Calu3 (cell line): ENCODE measurements around the gene TPPP. TPM values are rescaled to one million over a fixed set of nuclear protein-coding genes. Genes with fewer than 3 reads are reported as not detected.

Source experiments
- BruUV-seq: library from RNA; stranded (reverse); fragments of 400-500 nt; replicated peaks from 2 replicates; lab custom pipeline; 2021; lab: Mats Ljungman, UMichigan
- CTCF ChIA-PET: fragments of 300-600 bp; sonication (Branson Sonifier 250); formaldehyde crosslinking; loops from one replicate; lab custom pipeline; 2022; ENCODE audit warnings: antibody characterized with exemption; lab: Charles Lee
- DNase-seq: peaks from one replicate; pipeline ENCODE4 v3.0.0; 2022
- H3K27ac Mint-ChIP-seq: one replicate; pipeline ENCODE4 v1.8.0; 2022; ENCODE audit warnings: mixed read lengths; ENCODE audit not compliant: unreplicated experiment
- H3K27me3 Mint-ChIP-seq: one replicate; pipeline ENCODE4 v1.8.0; 2022; ENCODE audit warnings: mixed read lengths; ENCODE audit not compliant: unreplicated experiment
- H3K36me3 Mint-ChIP-seq: one replicate; pipeline ENCODE4 v1.8.0; 2022; ENCODE audit warnings: mild to moderate bottlenecking, moderate library complexity, mixed read lengths; ENCODE audit not compliant: insufficient read depth, unreplicated experiment
- H3K4me1 Mint-ChIP-seq: one replicate; pipeline ENCODE4 v1.8.0; 2022; ENCODE audit warnings: mild to moderate bottlenecking, low read depth, mixed read lengths; ENCODE audit not compliant: unreplicated experiment
- H3K4me3 Mint-ChIP-seq: one replicate; pipeline ENCODE4 v1.8.0; 2022; ENCODE audit warnings: mild to moderate bottlenecking, low read depth, moderate library complexity, mixed read lengths; ENCODE audit not compliant: unreplicated experiment
- H3K9me3 Mint-ChIP-seq: one replicate; pipeline ENCODE4 v1.8.0; 2022; ENCODE audit warnings: low read depth, mixed read lengths; ENCODE audit not compliant: unreplicated experiment
- intact Hi-C: fragments of 100-400 bp; cut with micrococcal nuclease; formaldehyde crosslinking; loops from one replicate; pipeline ENCODE4 v1.10.0; 2022; ENCODE audit not compliant: unreplicated experiment
- total RNA-seq: library from RNA; stranded (reverse); gene quantifications from 2 replicates; pipeline ENCODE4 v1.2.3, GENCODE V29; 2022
- TF ChIP-seq, protein P1 (sequence below): fragments of 200-600 bp; IDR thresholded peaks from one replicate; pipeline ENCODE4 v1.8.0; 2022; ENCODE audit warnings: antibody characterized with exemption; ENCODE audit not compliant: unreplicated experiment

Gene TPPP
- total RNA-seq, 1 experiment from 2014 or later, result 0.38 TPM

DNA sequence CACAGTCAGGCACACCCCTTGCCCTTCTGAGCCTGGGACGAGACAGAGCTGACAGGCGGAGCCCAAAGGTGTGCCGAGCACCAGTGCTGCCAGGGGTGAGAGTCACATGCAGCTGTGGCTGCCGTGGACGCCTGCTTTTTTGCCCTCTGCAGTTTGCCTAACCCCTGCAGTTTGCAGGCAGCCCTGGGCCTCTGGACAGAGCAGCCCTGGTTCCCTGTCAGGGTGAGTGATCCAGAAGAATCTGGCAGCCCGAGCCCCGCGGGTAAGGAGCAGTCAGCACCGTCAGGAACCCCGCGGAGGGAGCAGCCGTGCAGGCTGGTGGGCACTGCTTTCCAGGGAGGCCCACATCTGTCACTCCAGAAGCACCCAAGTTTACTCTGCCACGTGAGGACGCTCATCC, 50.7 kb downstream of the TPPP start:
- TF ChIP-seq, protein P1, sequence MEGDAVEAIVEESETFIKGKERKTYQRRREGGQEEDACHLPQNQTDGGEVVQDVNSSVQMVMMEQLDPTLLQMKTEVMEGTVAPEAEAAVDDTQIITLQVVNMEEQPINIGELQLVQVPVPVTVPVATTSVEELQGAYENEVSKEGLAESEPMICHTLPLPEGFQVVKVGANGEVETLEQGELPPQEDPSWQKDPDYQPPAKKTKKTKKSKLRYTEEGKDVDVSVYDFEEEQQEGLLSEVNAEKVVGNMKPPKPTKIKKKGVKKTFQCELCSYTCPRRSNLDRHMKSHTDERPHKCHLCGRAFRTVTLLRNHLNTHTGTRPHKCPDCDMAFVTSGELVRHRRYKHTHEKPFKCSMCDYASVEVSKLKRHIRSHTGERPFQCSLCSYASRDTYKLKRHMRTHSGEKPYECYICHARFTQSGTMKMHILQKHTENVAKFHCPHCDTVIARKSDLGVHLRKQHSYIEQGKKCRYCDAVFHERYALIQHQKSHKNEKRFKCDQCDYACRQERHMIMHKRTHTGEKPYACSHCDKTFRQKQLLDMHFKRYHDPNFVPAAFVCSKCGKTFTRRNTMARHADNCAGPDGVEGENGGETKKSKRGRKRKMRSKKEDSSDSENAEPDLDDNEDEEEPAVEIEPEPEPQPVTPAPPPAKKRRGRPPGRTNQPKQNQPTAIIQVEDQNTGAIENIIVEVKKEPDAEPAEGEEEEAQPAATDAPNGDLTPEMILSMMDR, result no peak
- H3K4me1 Mint-ChIP-seq, result no peaks in the 10 kb centered on the region
- H3K27me3 Mint-ChIP-seq, result no peaks in the 10 kb centered on the region
- CTCF ChIA-PET, result no interaction called here
- no peak overlapping the region for H3K4me3 Mint-ChIP-seq
- H3K9me3 Mint-ChIP-seq, result no peaks in the 10 kb centered on the region
- no peak for DNase-seq
- H3K27ac Mint-ChIP-seq, result no peak overlapping the region
- H3K36me3 Mint-ChIP-seq, result peaks cover 18% of the 10 kb centered on the region
- intact Hi-C loops, result no loop called here
- BruUV-seq, result no TSS peak

GRCh38 chr5:641331-641765, 51.8 kb downstream of the TPPP start:
- no peaks in the 10 kb centered on the region for H3K9me3 Mint-ChIP-seq
- TF ChIP-seq, protein P1, result no peak
- H3K4me1 Mint-ChIP-seq, result no peaks in the 10 kb centered on the region
- no peak for DNase-seq
- no peak overlapping the region for H3K4me3 Mint-ChIP-seq
- intact Hi-C loops, result no loop called here
- H3K27ac Mint-ChIP-seq, result no peak overlapping the region
- H3K27me3 Mint-ChIP-seq, result no peaks in the 10 kb centered on the region
- CTCF ChIA-PET, result no interaction called here
- BruUV-seq, result no TSS peak
- peaks cover 16% of the 10 kb centered on the region for H3K36me3 Mint-ChIP-seq

- Mint-ChIP-seq H3K27ac (no peak overlapping the region), H3K27me3 (no peaks in the 10 kb centered on the region), H3K4me3 (no peak overlapping the region), H3K36me3 (peaks cover 10% of the 10 kb centered on the region), H3K4me1 (no peaks in the 10 kb centered on the region), H3K9me3 (no peaks in the 10 kb centered on the region)
- no TSS peak for BruUV-seq
- no peak for DNase-seq
- intact Hi-C loops, result no loop called here
- TF ChIP-seq, protein P1, result no peak
- CTCF ChIA-PET, result no interaction called here
Observed at GRCh38 chr5:640461-641330, 52.5 kb downstream of the TPPP start.

GRCh38 chr5:639584-640213, 53.5 kb downstream of the TPPP start:
- Mint-ChIP-seq H3K4me3 (no peak overlapping the region), H3K4me1 (no peaks in the 10 kb centered on the region), H3K27me3 (no peaks in the 10 kb centered on the region), H3K27ac (no peak overlapping the region), H3K36me3 (peaks cover 17% of the 10 kb centered on the region), H3K9me3 (no peaks in the 10 kb centered on the region)
- intact Hi-C loops, result no loop called here
- DNase-seq, result no peak
- BruUV-seq, result no TSS peak
- TF ChIP-seq, protein P1, result no peak
- CTCF ChIA-PET, result no interaction called here
